Motor neuron (in vitro differentiated cells): ENCODE measurements around the gene NTN4. TPM values are rescaled to one million over a fixed set of nuclear protein-coding genes. Genes with fewer than 3 reads are reported as not detected.
A peak's percentile ranks its signal among the peaks of the same experiment; 100 is the strongest.
"Not testable (repeated sequence)": the region's sequence is repeated elsewhere in the genome, so short reads cannot be mapped to it uniquely, and the experiment has no call there.

Experiments used
- ATAC-seq, 8 experiments: fragments of 200-7000 bp; cut with Tn5 transposase; replicated peaks in 6 of 8; 2 replicates each; pipeline ENCODE4 v1.8.0; 2021; ENCODE audit warnings: mild to moderate bottlenecking in 8 of 8, moderate library complexity in 8 of 8
- H3K27ac ChIP-seq, 2 donors: fragments of 250-450 bp; sonication (Bioruptor Pico); 2 replicates each; pipeline ENCODE4 v1.9.0; 2021; ENCODE audit warnings: antibody characterized with exemption in 2 of 2, mild to moderate bottlenecking in 2 of 2, moderate library complexity in 1 of 2
- H3K4me1 ChIP-seq, 2 donors: fragments of 250-450 bp; sonication (Bioruptor Pico); replicated peaks in 1 of 2; 2 replicates each; pipeline ENCODE4 v1.6.1; 2021; ENCODE audit warnings: antibody characterized with exemption in 2 of 2, mild to moderate bottlenecking in 2 of 2, moderate library complexity in 1 of 2
- H3K4me3 ChIP-seq, 5 donors: fragments of 250-450 bp; sonication (Bioruptor Pico); 2 replicates each; pipeline ENCODE4 v1.9.0; 2021; ENCODE audit warnings: antibody characterized with exemption in 5 of 5, mild to moderate bottlenecking in 5 of 5, moderate library complexity in 4 of 5
- WGBS, 10 experiments: fragments of 450-650 bp; shearing (Covaris generic); methylation state at CpG; one replicate each; pipeline ENCODE4 v1.0.0; 2022; 5-methylcytosine and 5-hydroxymethylcytosine counted together
- in situ Hi-C, 9 experiments: fragments of 400-800 bp; cut with MboI; loops; one replicate each; pipeline ENCODE4 v1.15.0; 2021; ENCODE audit warnings: low sequenced_read_pairs in 9 of 9, low pct_unique_long_range_greater_than_20kb in 2 of 9; ENCODE audit not compliant: unreplicated experiment in 9 of 9
- total RNA-seq, 8 experiments: library from RNA; unstranded; fragments of 300-600 nt; gene quantifications; 2 replicates each; pipeline versions ENCODE4 v1.2.3 to v1.2.4, GENCODE V29; 2022

Gene NTN4
- total RNA-seq, 8 experiments from 2014 or later: 4.3 to 50.8 (median 8.7) TPM

- H3K27ac ChIP-seq: not testable (repeated sequence)
Observed at GRCh38 chr12:95735728-95736127, 54.8 kb downstream of the NTN4 start.

DNA sequence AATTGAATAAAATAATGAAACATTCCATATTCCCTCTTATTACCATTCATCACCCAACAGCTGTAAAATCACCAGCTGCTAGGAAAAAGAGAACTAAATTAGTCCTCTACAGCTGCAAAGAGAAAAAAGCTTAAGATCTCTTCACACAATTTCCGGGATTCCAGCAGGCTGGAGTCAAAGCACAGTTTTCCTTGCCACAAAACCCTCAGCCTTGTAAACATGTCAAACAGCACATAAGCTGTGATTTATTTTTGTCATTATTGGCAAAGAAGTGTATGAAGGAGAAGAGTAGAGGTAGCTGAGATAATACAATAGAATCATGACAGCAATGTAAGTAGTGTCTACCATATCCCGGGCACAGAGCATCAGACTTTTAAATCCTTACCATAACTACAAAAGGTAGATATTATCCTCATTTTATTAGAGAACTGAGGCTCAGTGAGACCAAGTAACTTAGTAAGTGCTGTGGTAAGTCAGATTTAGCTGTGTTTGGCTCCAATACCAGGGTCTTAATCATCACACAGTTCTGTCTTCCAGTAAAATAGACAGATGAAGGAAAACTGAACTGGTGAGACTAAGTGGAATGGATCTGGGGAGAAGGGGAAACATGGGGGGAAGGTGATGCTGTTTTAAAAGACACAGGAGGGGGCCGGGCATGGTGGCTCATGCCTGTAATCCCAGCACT lies 57.3 kb downstream of the NTN4 start:
- peak in 7 of 8 experiments; percentile 39 to 90 (median 81) for ATAC-seq
- 0 to 83% (median 51%) methylated on average over 1 to 2 of the region's 3 CpGs; no CpG with 5 or more reads in 4 of the 10 experiments for WGBS, 10 experiments
- Histone ChIP-seq H3K4me1 (peaks cover 0 to 16% of the 10 kb centered on the region in 2 donors), H3K27ac (peak overlapping the region in 1 of 2 donors; percentile 8), H3K4me3 (no peak overlapping the region)
- in situ Hi-C loops: no loop called here

More at GRCh38 chr12:95735728-95736127, 54.8 kb downstream of the NTN4 start:
- ATAC-seq, in situ Hi-C loops, H3K4me3 ChIP-seq: not testable (repeated sequence)
- H3K4me1 ChIP-seq: peaks cover 0 to 16% of the 10 kb centered on the region in 2 donors
- WGBS, 10 experiments: 81 to 100% (median 100%) methylated on average over 1 to 5 of the region's 5 CpGs; no CpG with 5 or more reads in 5 of the 10 experiments

DNA sequence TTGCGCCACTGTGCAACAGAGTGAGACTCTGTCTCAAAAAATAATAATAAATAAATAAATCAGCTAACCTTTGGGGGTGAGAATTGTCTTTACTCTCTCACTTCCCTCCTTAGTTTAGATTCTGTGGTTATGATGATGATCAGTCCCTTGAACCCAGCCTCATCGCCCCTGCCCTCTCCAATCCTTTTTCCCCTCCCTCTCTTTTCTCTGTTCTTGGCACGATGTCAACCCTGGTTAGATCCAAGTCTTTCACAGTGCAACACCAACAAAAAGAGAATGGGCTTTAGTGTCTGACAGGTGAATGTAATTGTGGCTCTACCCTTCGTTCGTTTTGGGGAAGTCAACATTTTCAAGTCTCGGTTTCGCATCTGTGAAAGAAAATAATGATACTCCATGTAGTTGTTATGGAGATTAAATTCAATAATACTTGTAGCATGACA lies 59.0 kb downstream of the NTN4 start:
- ATAC-seq: no peak
- no peak overlapping the region for H3K4me3 ChIP-seq
- in situ Hi-C loops: no loop called here
- 83 to 100% (median 92%) methylated on average over 2 to 6 of the region's 7 CpGs for WGBS, 10 experiments
- H3K4me1 ChIP-seq: peaks cover 0 to 16% of the 10 kb centered on the region in 2 donors
- H3K27ac ChIP-seq: no peak overlapping the region

DNA sequence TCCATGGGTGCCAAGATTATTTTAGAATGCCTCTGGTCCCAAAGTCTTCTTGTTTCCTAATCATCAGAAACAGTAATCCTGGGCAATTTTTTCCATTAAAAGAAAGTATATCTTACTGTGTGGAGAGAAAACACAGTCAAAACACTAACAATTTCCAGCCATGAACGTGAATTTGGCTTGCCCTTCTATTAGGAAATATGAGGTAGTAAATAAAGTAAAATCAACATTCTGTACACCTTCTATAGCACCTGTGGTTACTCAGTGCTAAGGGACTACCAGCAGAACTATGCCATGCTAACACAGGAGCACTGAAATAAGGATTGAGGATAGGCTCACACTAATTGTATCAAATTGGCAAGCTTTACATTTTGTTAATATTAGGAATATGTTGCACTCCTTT lies 60.1 kb downstream of the NTN4 start:
- ATAC-seq: no peak
- H3K27ac ChIP-seq: no peak overlapping the region
- H3K4me3 ChIP-seq: no peak overlapping the region
- WGBS, 10 experiments: 20 to 100% (median 82%) methylated on average over 1 of the region's 1 CpG; no CpG with 5 or more reads in 2 of the 10 experiments
- in situ Hi-C loops: no loop called here
- H3K4me1 ChIP-seq: peaks cover 3 to 16% of the 10 kb centered on the region in 2 donors

GRCh38 chr12:95726903-95727302 lies 63.7 kb downstream of the NTN4 start:
- in situ Hi-C loops: no loop called here
- H3K4me1 ChIP-seq: peaks cover 6 to 10% of the 10 kb centered on the region in 2 donors
- no peak for ATAC-seq
- H3K27ac ChIP-seq: no peak overlapping the region
- H3K4me3 ChIP-seq: no peak overlapping the region
- 46 to 100% (median 87%) methylated on average over 1 to 2 of the region's 2 CpGs; no CpG with 5 or more reads in 3 of the 10 experiments for WGBS, 10 experiments

GRCh38 chr12:95724767-95725166 lies 65.8 kb downstream of the NTN4 start:
- H3K4me1 ChIP-seq: peaks cover 6 to 10% of the 10 kb centered on the region in 2 donors
- no peak for ATAC-seq
- WGBS, 10 experiments: 0 to 94% (median 78%) methylated on average over 1 of the region's 1 CpG; no CpG with 5 or more reads in 1 of the 10 experiments
- no peak overlapping the region for H3K27ac ChIP-seq
- in situ Hi-C loops: no loop called here
- no peak overlapping the region for H3K4me3 ChIP-seq

- ATAC-seq: peak in 4 of 8 experiments; percentile 25 to 59 (median 43)
- Histone ChIP-seq H3K27ac (no peak overlapping the region), H3K4me3 (no peak overlapping the region), H3K4me1 (peaks cover 6 to 10% of the 10 kb centered on the region in 2 donors)
- in situ Hi-C loops: no loop called here
- WGBS, 10 experiments: 0 to 92% (median 67%) methylated on average over 2 to 4 of the region's 4 CpGs
Observed at GRCh38 chr12:95723693-95724384, 66.7 kb downstream of the NTN4 start.

DNA sequence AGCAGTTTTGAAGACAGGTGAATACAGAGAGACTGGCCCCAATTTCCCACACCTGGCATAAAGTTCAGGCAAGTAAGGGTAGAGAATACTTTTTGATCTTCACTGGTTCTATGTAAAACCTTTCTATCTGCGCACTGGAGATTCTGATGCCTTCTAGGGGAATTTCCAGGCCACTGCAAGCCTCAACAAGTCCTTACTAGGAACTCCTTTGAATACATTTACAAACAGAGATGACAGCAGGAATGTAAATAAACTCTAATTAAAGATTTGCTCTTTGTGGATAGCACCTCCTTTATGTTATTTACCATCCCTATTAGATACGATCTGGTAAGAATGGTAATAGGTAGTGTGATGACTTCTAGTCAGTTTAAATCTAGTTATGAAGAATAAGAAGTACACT lies 69.2 kb downstream of the NTN4 start:
- WGBS, 10 experiments: 0 to 100% (median 90%) methylated on average over 1 to 2 of the region's 2 CpGs; no CpG with 5 or more reads in 1 of the 10 experiments
- Histone ChIP-seq H3K27ac (no peak overlapping the region), H3K4me1 (peaks cover 6 to 10% of the 10 kb centered on the region in 2 donors), H3K4me3 (no peak overlapping the region)
- in situ Hi-C loops: no loop called here
- peak in 3 of 8 experiments; percentile 87 to 92 (median 89) for ATAC-seq

DNA sequence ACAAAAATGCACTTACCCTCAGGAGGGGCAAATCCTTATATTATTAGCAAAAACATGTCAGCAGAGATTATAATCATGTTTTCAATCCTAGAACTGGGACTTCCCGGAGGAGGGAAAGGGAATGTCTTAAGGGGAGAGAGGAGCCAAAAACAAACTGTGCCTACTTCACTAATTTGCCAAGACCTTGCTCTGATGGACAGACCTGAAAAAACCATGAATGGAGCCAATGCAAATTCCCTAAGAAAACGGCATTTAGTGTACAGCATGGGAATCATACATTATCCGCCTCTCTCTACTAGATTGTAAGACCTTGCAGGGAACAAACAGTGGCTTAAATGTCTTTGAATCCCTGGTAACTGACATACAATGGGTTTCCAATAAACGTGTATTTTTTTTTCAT lies 70.4 kb downstream of the NTN4 start:
- no peak overlapping the region for H3K4me3 ChIP-seq
- 57 to 100% (median 94%) methylated on average over 1 to 4 of the region's 4 CpGs for WGBS, 10 experiments
- no peak overlapping the region for H3K27ac ChIP-seq
- in situ Hi-C loops: no loop called here
- peaks cover under 1 to 10% of the 10 kb centered on the region in 2 donors for H3K4me1 ChIP-seq
- no peak for ATAC-seq

- Histone ChIP-seq H3K4me3 (no peak overlapping the region), H3K27ac (no peak overlapping the region), H3K4me1 (peaks cover 0 to 4% of the 10 kb centered on the region in 2 donors)
- in situ Hi-C loops: no loop called here
- 40 to 100% (median 69%) methylated on average over 1 to 2 of the region's 2 CpGs; no CpG with 5 or more reads in 2 of the 10 experiments for WGBS, 10 experiments
- ATAC-seq: no peak
Observed at GRCh38 chr12:95718772-95719171, 71.8 kb downstream of the NTN4 start.

GRCh38 chr12:95718006-95718431 lies 72.5 kb downstream of the NTN4 start:
- no peak overlapping the region for H3K27ac ChIP-seq
- H3K4me1 ChIP-seq: no peaks in the 10 kb centered on the region
- in situ Hi-C loops: no loop called here
- ATAC-seq: no peak
- WGBS, 10 experiments: 0 to 100% (median 89%) methylated on average over 1 to 3 of the region's 3 CpGs; no CpG with 5 or more reads in 1 of the 10 experiments
- no peak overlapping the region for H3K4me3 ChIP-seq

- no peak for ATAC-seq
- Histone ChIP-seq H3K4me1 (no peaks in the 10 kb centered on the region), H3K4me3 (no peak overlapping the region), H3K27ac (no peak overlapping the region)
- in situ Hi-C loops: no loop called here
- 74 to 100% (median 92%) methylated on average over 1 to 5 of the region's 5 CpGs for WGBS, 10 experiments
Observed at GRCh38 chr12:95717316-95717928, 73.1 kb downstream of the NTN4 start.

- H3K27ac ChIP-seq: no peak overlapping the region
- ATAC-seq: no peak
- in situ Hi-C loops: no loop called here
- WGBS, 10 experiments: 75 to 88% (median 78%) methylated on average over 1 of the region's 1 CpG; no CpG with 5 or more reads in 5 of the 10 experiments
- no peak overlapping the region for H3K4me3 ChIP-seq
- no peaks in the 10 kb centered on the region for H3K4me1 ChIP-seq
Observed at GRCh38 chr12:95715177-95715576, 75.4 kb downstream of the NTN4 start.
